GM12874 (cell line): ENCODE results near the gene ANKMY1.

Source experiments
- CTCF ChIP-seq: IDR thresholded peaks from 2 replicates; pipeline ENCODE4 v1.5.1; 2011; ENCODE audit warnings: low read depth, mild to moderate bottlenecking, control low read depth, low read length, moderate library complexity; ENCODE audit not compliant: insufficient read depth

The ANKMY1 gene

GRCh38 chr2:240459401-240460252, 98.2 kb downstream of the ANKMY1 start:
- TF ChIP-seq CTCF: no peak

GRCh38 chr2:240458900-240459391, 98.8 kb downstream of the ANKMY1 start:
- TF ChIP-seq CTCF: no peak

GRCh38 chr2:240458044-240458899, 99.5 kb downstream of the ANKMY1 start:
- TF ChIP-seq CTCF: no peak

- TF ChIP-seq CTCF: no peak
Measured at GRCh38 chr2:240457223-240458043, 100.4 kb downstream of the ANKMY1 start.

- TF ChIP-seq CTCF: no peak
Measured at GRCh38 chr2:240456447-240457222, 101.2 kb downstream of the ANKMY1 start.

GRCh38 chr2:240455647-240456446, 101.9 kb downstream of the ANKMY1 start:
- no peak for TF ChIP-seq CTCF
